Thyroid gland (tissue), 4 donors: ENCODE results near the gene VCP.

Experiments
- CTCF ChIP-seq, 6 experiments: fragments of 200-600 bp in 3 of 6; fragments of 450-650 bp in 3 of 6; sonication (generic) in 3 of 6; IDR thresholded peaks; one replicate each; pipeline ENCODE4 v1.5.1; 2016 to 2019; ENCODE audit warnings: antibody characterized with exemption in 6 of 6, mild to moderate bottlenecking in 2 of 6, inconsistent platforms in 1 of 6, moderate library complexity in 1 of 6
- POLR2A ChIP-seq, 2 donors: fragments of 450-650 bp; IDR thresholded peaks; one replicate each; pipeline ENCODE4 v1.6.1; 2017; ENCODE audit warnings: antibody characterized with exemption in 2 of 2, mild to moderate bottlenecking in 2 of 2, moderate library complexity in 1 of 2

- TF ChIP-seq CTCF (IDR thresholded peaks at IDR 0.05) (no peak), POLR2A (IDR thresholded peaks at IDR 0.05) (no peak)
Observed at GRCh38 chr9:35085078-35085477, 12.7 kb upstream of the VCP start.
